GM19468 (cell line): Measurements from ENCODE around the gene C1QTNF5.

Experiments
- ATAC-seq: cut with Tn5 transposase; IDR thresholded peaks from one replicate; pipeline ENCODE4 v1.9.1; 2021; ENCODE audit warnings: mild to moderate bottlenecking, moderate library complexity, moderate number of reproducible peaks; ENCODE audit not compliant: unreplicated experiment; ENCODE audit errors: extremely low read depth

The C1QTNF5 gene

GRCh38 chr11:119319136-119319699, 21.5 kb downstream of the C1QTNF5 start:
- ATAC-seq, result no peak

- no peak for ATAC-seq
These were observed 22.2 kb downstream of the C1QTNF5 start for GRCh38 chr11:119318240-119319135.

- ATAC-seq, result no peak
These were observed 23.0 kb downstream of the C1QTNF5 start for GRCh38 chr11:119317592-119318239.

GRCh38 chr11:119316729-119317591, 23.7 kb downstream of the C1QTNF5 start, which contains the start of gene MCAM:
Gene MCAM (minus strand): TSS chr11:119317130. CDS start chr11:119317101, 29 bp downstream.
- ATAC-seq, result no peak

- ATAC-seq, result no peak
These were observed 24.5 kb downstream of the C1QTNF5 start for GRCh38 chr11:119316016-119316728.

GRCh38 chr11:119315131-119316015, 25.3 kb downstream of the C1QTNF5 start:
- ATAC-seq, result no peak

GRCh38 chr11:119314726-119315125, 26.0 kb downstream of the C1QTNF5 start:
- ATAC-seq, result no peak

GRCh38 chr11:119310682-119311052, 30.0 kb downstream of the C1QTNF5 start:
- ATAC-seq, result no peak

- no peak for ATAC-seq
These were observed 30.6 kb downstream of the C1QTNF5 start for GRCh38 chr11:119309953-119310681.

- ATAC-seq, result no peak
These were observed 31.3 kb downstream of the C1QTNF5 start for GRCh38 chr11:119309411-119309810.

- ATAC-seq, result no peak
These were observed 32.7 kb downstream of the C1QTNF5 start for GRCh38 chr11:119307974-119308373.

GRCh38 chr11:119307219-119307618, 33.5 kb downstream of the C1QTNF5 start:
- no peak for ATAC-seq

- ATAC-seq, result no peak
These were observed 34.3 kb downstream of the C1QTNF5 start for GRCh38 chr11:119306373-119306890.

- ATAC-seq, result no peak
These were observed 34.9 kb downstream of the C1QTNF5 start for GRCh38 chr11:119305556-119306372.

- no peak for ATAC-seq
These were observed 37.4 kb downstream of the C1QTNF5 start for GRCh38 chr11:119303227-119303718.

- no peak for ATAC-seq
These were observed 40.3 kb downstream of the C1QTNF5 start for GRCh38 chr11:119300198-119300964.
